ENCODE results near the gene MAMDC4.
"Not testable (repeated sequence)": the region's sequence is repeated elsewhere in the genome, so short reads cannot be mapped to it uniquely, and the experiment has no call there.

MAMDC4 gene

DNA sequence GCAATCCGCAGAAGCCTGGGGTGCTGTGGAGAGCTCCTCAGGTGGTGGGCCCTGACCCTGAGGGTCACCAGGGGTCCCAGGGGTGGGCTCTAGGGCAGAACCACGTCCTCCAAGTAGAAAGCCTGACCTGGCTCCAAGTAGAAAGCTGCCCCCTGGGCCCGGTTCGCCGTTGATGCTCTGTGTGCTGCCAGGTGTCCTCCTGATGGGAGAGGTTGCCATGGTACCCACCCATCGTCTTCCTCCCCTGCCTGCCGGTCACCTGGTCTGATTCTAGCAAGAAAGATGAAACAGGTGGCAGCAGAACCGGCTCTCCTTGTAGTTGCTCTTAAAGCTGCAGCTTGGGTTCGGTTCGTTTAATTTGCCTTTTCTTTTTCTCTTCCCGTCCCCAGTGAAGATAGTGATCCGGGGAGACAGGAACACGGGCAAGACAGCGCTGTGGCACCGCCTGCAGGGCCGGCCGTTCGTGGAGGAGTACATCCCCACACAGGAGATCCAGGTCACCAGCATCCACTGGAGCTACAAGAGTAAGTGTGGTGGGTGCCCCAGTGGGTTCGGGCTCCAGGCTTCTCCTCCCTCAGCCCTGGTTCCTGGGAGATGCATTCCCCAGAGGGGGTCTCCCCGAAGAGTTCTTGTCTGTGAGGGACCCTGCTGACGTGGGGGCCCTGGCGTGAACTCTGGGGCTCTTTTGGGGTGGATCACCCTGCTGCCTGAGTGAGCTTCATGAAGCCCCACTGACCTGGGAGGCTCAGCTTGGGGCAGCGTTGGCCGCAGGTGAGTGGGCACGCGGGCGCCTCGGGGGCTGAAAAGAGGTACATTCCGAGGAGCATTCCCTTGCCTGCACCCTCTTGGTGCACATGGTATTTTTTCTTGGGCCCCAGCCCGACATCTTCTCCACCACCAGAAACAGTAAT, 28.8 kb upstream of the MAMDC4 start:
- in situ Hi-C loops (cut with HindIII; ENCODE audit: low pct_ligation_motif_present, low pct_unique_long_range_greater_than_20kb, low sequenced_read_pairs): no loop called here
- DNase-seq: no peak

- in situ Hi-C loops (cut with HindIII; ENCODE audit: low pct_ligation_motif_present, low pct_unique_long_range_greater_than_20kb, low sequenced_read_pairs): no loop called here
- DNase-seq: no peak
Observed at GRCh38 chr9:136824496-136825225, 27.5 kb upstream of the MAMDC4 start.

DNA sequence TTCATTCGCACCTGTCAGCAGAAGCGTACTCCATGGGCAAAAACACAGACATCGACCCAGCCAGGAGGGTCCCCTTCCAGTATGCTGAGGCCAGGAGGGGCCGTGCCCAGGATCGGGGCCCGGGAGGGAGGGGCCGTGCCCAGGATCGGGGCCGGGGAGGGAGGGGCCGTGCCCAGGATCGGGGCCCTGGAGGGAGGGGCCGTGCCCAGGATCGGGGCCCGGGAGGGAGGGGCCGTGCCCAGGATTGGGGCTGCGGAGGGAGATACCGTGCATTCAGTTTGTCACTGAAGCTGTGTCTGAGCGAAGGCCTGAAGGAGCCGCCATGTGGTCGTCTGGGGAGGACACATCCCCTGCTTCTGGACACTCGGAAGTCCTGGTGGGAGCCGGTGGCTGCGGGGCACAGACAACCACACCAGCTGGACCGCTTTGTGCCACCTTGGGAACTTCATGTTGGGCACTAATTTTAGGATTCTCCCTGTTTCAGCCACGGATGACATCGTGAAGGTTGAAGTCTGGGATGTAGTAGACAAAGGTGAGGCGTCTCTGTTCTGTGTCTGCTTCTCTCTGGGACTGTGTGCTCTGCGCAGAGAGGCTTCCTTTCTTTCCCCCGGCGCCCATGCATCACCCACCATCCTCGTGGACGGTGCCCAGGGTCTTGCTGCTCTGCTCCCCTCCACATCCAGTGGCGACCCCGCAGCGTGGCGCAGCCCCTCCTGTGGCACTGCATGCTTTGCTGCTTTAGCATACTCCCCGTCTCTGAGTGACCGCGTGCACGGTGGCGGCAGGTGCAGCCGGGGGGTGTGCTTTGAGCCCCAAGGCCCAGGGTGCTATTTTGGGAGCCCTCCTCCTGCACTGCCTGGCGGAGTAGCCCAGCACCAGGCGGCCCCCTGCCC, 26.6 kb upstream of the MAMDC4 start:
- in situ Hi-C loops (cut with HindIII; ENCODE audit: low pct_ligation_motif_present, low pct_unique_long_range_greater_than_20kb, low sequenced_read_pairs): no loop called here
- DNase-seq: no peak

GRCh38 chr9:136826188-136826541, 26.0 kb upstream of the MAMDC4 start:
- DNase-seq: no peak
- in situ Hi-C loops (cut with HindIII; ENCODE audit: low pct_ligation_motif_present, low pct_unique_long_range_greater_than_20kb, low sequenced_read_pairs): no loop called here

DNA sequence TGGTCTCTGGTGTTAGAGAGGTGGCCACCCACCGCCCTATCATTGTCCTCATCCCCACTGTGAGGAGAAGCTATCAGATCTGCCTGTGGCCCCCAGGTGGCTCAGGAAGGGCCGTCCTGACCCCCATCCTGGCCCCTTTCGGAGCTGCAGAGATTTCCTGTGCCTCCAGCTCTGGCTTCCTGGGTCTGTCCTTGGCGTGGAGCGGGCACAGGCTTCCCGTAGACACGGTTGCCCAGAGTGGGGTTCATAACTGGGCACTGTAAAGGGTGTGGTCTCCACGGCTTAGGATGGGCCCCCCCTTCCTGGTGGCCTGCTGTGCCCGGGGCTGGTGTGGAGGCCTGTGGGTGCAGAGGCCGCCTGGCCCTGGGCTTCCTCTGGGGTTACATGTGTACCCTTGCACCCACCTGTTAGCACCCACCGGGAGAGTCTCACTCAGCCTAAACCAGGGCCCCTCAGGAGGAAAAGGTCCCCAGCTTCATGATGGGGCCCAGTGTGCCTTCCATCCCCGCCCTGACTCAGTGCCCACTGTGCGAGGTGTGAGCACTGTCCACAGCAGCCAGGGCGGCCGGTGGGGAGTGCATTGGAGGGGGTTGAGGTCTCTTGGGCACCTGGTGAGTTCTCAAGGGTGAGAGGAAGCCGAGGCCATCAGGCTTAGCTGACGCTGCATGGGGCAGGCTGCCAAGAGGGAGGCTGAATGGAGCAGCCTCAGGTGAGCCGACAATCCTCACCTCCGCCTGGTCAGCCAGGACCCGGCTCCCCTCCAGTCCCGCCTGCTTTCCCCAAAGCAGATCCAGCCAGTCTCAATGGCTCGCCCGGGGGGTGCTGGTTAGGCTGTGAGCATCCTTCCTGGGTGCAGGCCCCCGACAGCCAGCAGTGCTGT, 25.2 kb upstream of the MAMDC4 start:
- in situ Hi-C loops (cut with HindIII; ENCODE audit: low pct_ligation_motif_present, low pct_unique_long_range_greater_than_20kb, low sequenced_read_pairs): no loop called here
- no peak for DNase-seq

DNA sequence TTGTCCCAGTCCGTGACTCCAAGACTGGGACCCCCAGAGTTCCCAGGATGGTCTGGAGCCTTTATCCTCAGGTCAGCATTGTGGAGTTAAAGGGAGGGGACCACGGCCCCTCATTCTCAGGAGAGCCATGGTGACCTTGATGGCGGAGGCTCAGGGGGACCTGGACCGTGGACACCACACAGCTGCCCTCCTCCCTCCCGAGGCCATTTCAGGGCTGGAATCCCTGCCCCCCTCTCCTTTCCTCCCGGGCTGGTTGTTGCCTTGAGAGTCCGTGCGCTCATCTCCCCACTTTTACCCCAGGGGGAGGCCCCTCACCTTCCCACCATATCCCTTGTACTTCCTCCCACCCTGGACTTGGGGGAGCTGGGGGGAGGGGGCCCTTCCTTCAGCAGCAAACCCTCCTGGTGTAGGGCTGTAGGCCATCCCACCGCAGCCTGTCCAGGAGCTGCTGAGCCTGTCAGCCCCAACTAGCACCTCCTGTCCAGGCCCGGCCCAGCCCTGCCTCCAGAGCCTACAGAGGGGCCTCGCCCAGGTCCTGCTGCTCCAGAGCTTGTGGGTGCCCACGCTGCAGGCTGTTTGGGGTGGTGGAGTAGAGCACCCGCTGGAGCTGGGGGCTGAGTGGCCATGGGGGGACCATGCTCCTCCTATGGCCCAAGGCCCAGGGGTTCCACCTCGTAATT, 24.2 kb upstream of the MAMDC4 start:
- no peak for DNase-seq
- in situ Hi-C loops (cut with HindIII; ENCODE audit: low pct_ligation_motif_present, low pct_unique_long_range_greater_than_20kb, low sequenced_read_pairs): no loop called here

DNA sequence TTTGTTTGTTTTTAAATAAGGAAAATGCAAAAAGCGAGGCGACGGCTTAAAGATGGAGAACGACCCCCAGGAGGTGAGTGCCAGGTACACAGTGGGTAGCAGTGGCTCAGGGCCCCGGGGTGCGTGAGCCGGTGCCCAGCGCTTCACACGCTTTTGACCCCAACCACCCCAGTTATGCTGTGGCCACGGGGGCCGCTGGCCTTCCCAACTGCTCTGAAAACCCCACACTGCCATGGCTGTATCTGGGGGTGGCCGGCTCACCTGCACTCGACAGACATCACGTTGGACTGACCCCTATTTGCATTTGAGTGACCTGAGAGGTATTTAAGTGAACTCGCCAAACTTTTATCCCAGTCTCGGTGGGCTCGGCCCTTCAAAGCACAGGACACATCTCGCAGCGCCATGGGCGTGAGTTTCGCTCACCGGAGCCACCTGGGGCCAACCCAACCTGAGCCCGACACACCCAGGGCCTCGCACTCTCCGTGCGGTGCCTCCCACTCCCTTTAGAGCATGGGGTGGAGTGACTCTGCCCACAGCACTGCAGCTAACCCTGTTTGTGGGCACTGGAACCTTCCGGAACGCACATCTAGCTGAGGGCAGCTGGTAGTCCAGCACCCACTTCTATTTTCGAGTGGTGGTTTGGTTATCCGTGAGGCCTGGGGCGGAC, 23.5 kb upstream of the MAMDC4 start:
- in situ Hi-C loops (cut with HindIII; ENCODE audit: low pct_ligation_motif_present, low pct_unique_long_range_greater_than_20kb, low sequenced_read_pairs): no loop called here
- DNase-seq: no peak

DNA sequence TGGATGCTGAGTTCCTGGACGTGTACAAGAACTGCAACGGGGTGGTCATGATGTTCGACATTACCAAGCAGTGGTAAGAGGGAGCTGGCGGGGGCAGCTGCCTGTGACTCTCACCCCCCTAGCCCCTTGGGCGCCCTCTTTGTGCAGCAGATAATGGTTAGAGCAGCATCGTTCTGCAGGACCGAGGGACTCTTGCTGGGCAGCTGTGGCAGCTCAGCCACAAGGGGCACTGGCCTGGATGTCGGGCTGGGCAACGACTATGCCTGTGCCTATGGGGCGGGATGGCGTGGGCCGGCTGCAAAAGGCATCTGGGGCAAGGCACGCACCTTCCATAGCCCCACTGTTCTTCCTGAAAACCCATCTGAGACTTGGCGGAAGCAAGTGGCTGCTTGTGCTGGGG, 22.7 kb upstream of the MAMDC4 start:
- DNase-seq: no peak
- in situ Hi-C loops (cut with HindIII; ENCODE audit: low pct_ligation_motif_present, low pct_unique_long_range_greater_than_20kb, low sequenced_read_pairs): no loop called here

GRCh38 chr9:136829981-136830885, 21.9 kb upstream of the MAMDC4 start:
- DNase-seq: no peak
- in situ Hi-C loops (cut with HindIII; ENCODE audit: low pct_ligation_motif_present, low pct_unique_long_range_greater_than_20kb, low sequenced_read_pairs): no loop called here

DNA sequence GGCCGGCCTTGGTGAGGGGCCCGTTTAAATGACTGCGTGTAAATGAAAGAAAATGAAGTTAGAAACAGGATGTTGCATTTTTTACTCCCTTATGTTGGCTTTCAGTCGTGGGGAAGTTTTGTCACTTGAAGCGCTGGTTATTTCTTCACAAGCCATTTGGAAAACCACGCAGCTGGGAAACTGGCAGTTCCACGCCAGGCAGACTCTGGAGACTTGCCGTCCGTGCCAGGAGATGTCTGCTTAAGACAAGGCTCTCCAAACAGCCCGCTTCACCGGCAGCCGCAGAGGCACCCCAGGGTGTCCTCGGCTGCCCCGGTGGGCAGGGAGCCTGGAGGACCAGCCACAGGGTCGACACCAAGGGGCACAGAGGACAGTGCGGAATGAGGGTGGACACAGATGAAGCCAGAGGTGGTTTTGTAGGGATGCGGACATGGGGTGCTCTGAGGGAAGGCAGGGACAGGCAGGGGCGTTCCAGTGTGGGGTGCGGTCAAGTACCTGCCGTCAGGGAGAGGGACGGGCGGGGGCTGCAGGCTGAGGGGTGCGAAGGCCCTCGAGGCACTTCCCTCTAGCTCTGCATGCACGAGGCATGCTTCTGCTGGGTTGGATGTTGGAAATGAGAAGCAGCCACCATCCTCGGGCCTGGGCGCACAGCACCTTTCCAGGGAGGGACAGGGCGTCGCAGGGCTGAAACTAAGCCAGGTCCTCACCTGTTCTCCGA, 21.0 kb upstream of the MAMDC4 start:
- in situ Hi-C loops (cut with HindIII; ENCODE audit: low pct_ligation_motif_present, low pct_unique_long_range_greater_than_20kb, low sequenced_read_pairs): no loop called here
- no peak for DNase-seq

GRCh38 chr9:136831720-136832104, 20.4 kb upstream of the MAMDC4 start:
- no peak for DNase-seq
- in situ Hi-C loops (cut with HindIII; ENCODE audit: low pct_ligation_motif_present, low pct_unique_long_range_greater_than_20kb, low sequenced_read_pairs): no loop called here

- no peak for DNase-seq
- in situ Hi-C loops (cut with HindIII; ENCODE audit: low pct_ligation_motif_present, low pct_unique_long_range_greater_than_20kb, low sequenced_read_pairs): no loop called here
Observed at GRCh38 chr9:136832581-136832980, 19.6 kb upstream of the MAMDC4 start.

- DNase-seq; in situ Hi-C loops (cut with HindIII; ENCODE audit: low pct_ligation_motif_present, low pct_unique_long_range_greater_than_20kb, low sequenced_read_pairs): not testable (repeated sequence)
Observed at GRCh38 chr9:136833381-136834048, 18.6 kb upstream of the MAMDC4 start.

DNA sequence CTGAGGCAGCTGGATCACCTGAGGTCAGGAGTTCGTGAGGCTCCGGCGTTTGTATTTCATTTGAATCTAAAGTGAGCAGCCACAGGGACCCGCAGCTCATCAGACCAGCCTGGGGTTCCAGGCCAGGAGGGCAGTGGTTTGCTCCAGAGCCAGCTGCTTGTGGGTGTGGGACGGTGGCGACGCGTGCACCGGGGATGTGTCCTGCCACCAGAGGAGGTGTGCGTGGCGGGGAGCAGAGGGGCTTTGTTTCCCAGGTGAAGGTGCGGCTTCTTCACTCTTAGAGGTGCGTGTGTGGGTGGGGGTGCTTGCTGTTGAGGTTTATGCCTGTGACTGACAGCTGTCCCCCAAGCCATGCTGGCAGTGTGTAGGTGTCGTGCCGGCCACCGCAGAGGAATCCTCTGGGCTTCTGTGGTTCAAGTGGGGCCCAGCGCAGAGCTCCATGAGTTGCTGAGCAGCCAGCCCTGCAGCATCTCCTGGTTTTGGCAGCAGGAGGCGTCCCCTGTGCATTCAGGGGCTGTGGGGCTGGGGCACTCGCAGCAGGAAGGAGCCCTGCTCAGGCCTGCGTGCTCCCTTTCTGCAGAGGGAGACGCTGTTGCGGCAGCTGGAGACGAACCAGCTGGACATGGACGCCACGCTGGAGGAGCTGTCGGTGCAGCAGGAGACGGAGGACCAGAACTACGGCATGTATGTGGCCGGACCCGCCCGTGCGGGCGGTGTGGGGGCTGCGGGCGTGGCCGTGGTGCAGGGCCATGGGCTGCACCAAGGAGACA, 16.8 kb upstream of the MAMDC4 start:
- in situ Hi-C loops (cut with HindIII; ENCODE audit: low pct_ligation_motif_present, low pct_unique_long_range_greater_than_20kb, low sequenced_read_pairs): no loop called here
- no peak for DNase-seq
